Epidermal melanocyte (primary cell): Measurements from ENCODE around the gene ZNF664.

Experiments used
- DNase-seq: peaks from one replicate; pipeline ENCODE4 v3.0.0; 2011; ENCODE audit warnings: low spot score; ENCODE audit not compliant: insufficient read length

Gene ZNF664

DNA sequence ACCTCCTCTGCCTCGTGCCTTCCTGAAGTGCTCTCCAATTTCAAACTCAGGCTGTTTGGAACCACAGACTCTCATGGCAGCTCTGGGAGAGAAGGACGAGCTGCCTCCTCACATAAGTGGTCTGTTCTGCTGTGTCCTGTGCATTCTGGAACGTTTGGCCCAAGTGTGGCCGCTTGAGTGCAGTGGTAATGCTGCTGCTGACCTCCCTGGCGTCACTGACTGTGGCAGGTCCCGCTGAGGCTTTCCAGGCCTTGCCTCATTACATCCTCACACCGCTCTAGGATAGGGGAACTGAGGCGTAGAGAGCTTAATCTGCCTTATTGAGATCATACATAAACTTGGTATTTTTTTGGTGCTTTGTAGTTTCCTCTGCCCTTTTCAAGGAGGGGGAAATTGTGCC is 14.6 kb upstream of the ZNF664 start:
- DNase-seq, result no peak

DNA sequence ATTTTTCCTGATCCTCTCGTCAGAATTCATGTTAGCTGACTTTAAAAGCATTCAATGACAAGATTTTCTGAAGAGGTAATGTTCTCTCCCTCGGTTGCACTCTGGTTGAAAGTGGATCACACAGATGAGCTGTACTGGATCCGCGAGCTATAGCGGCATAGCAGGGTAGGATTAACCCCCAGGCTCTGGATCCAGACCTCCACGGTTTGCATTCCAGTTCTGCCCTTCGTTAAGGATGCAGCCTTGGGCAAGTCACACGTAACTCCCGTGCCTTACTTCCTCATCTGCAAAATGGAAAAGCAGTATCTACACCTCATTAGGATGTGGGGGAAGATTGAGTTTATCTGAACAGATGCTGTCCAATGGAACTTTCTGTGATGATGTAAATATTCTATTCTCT is 14.1 kb upstream of the ZNF664 start:
- DNase-seq, result no peak

GRCh38 chr12:123960029-123960735 is 12.8 kb upstream of the ZNF664 start:
- no peak for DNase-seq

DNA sequence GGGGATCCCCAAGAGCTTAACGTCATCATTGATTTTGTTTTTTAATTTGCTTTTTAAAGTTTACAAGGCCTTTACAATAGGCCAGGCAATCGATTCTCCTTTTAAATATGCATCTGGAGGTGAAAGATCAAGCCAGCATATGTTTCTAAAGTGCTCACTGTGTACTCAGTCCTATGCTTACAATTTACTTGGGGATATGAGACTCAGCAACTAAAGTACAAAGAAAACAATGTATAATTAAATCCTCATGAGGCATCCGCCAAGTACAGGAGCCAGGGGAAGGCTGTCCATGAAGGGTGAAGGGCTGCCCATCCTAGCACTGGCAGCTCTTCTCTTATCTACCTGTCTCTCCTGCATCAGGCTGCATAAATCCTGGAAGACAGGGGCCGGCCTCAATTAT is 12.2 kb upstream of the ZNF664 start:
- DNase-seq, result no peak

GRCh38 chr12:123961585-123962345 is 11.2 kb upstream of the ZNF664 start:
- no peak for DNase-seq

DNA sequence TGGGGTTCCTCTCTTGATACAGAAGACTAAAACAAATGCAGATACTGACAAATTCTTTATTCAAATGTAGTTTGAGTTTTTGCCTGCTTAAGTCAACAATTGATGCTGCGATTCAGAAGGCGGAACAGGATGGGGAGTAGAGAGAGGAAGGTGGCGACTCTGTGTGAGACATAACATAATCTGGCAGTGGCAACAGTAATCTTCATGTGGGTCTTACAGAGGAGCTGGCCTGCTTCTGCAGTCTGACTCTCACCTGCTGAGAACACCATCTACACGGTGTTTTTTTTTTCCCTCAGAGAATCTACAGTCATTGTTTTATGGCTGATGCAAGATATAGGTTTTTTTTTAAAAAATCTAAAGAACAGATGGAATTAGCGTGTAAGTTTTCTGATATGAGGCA is 10.5 kb upstream of the ZNF664 start:
- no peak for DNase-seq

DNA sequence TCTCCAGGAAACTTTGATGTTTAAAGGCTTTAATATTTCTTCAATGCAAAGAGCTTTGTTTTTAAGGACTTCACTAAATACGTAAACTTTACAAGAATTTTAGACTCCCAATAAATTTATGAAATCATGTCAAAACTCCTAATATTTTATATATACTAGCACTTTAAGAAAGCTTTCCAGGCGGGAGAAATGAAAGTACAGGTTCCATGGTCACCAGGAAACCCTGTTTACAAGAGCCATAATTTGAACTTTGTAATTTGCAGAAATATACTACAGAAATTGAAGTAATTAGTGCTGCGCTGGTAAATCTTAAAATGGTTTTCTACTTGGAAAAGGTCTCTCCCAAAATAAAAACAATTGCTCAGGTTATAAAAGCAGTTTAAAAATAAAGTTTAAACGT is 9.2 kb upstream of the ZNF664 start:
- no peak for DNase-seq

DNA sequence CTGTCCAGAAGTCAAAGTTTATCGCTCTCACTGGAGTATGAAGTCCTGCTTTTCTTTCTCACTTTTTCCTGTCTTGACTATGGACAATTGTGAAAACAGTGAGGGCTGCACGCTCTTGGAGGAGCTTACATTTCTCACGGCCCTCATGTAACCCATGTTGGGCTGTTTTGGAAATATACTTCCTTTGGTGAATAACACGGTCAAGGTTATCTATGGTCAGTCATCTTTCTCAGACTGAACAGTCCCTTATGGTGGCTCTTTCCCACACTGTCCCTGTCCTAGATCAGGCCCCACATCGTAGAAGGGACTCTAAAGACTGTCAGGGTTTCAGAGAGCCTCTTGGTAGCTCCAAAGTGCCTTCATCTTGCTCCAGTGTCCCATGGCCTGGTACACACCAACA is 7.6 kb upstream of the ZNF664 start:
- DNase-seq, result no peak

DNA sequence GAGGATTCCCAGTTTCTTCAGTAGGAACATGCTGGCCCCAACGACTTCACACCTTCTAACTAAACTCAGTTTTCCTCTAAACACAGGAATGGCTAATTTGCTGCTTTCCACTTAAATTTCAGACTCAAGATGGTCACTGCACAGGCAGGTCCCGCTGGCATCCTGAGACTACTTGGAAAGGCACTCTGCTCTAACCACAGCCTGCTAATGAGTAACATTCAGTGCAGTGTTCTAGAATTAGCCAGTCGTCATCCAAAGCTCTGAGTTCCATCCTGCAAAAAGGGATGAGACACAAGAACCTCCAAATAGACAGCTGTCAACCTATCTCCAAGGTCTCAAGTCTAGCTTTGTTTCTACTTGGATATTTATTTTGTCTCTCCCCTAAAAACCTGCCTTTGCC is 6.4 kb upstream of the ZNF664 start:
- no peak for DNase-seq

GRCh38 chr12:123967121-123967586 is 5.9 kb upstream of the ZNF664 start:
- no peak for DNase-seq

- DNase-seq, result no peak
Observed at GRCh38 chr12:123971449-123971769, 1.6 kb upstream of the ZNF664 start.

GRCh38 chr12:123971770-123972456 is 1.1 kb upstream of the ZNF664 start:
- no peak for DNase-seq

GRCh38 chr12:123973552-123974341 is 732 bp downstream of the ZNF664 start:
- no peak for DNase-seq

- DNase-seq, result no peak
Observed at GRCh38 chr12:123976227-123976826, 3.3 kb downstream of the ZNF664 start.

DNA sequence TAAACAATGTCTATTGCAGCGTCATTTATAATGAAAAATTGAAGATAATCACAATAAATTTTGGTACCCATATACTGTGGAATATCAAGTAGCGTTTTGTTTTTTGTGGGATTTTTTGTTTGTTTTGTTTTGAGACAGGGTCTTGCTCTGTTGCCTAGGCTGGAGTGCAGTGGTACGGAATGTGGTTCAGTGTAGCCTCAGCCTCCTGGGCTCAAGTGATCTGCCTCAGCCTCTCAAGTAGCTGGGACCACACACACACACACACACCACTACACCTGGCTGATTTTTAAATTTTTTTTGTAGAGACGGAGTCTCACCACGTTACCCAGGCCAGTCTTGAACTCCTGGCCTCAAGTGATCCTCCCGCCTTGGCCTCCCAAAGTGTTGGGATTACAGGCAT is 6.6 kb downstream of the ZNF664 start:
- no peak for DNase-seq

GRCh38 chr12:123982269-123982668 is 9.3 kb downstream of the ZNF664 start:
- no peak for DNase-seq

GRCh38 chr12:123983822-123984485 is 10.9 kb downstream of the ZNF664 start:
- DNase-seq, result no peak

DNA sequence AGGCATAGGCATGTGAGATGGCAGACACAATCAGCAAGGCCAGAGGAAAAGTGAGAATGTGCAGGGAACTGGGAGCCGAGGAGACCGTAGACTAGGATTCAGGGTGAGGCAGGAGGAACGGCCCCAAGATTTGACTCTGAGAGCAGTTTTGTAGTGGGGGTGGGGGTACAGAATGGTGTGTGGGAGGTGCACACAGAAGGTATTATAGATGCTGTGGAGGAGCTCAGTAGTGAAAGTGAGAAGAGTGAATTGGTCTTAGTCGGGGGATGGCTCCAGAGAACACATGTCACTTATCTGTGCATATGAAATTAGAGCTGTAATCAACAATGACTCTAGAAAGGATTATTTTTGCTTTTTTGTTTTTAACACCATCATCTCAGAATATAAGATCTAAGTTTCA is 11.9 kb downstream of the ZNF664 start:
- no peak for DNase-seq

DNA sequence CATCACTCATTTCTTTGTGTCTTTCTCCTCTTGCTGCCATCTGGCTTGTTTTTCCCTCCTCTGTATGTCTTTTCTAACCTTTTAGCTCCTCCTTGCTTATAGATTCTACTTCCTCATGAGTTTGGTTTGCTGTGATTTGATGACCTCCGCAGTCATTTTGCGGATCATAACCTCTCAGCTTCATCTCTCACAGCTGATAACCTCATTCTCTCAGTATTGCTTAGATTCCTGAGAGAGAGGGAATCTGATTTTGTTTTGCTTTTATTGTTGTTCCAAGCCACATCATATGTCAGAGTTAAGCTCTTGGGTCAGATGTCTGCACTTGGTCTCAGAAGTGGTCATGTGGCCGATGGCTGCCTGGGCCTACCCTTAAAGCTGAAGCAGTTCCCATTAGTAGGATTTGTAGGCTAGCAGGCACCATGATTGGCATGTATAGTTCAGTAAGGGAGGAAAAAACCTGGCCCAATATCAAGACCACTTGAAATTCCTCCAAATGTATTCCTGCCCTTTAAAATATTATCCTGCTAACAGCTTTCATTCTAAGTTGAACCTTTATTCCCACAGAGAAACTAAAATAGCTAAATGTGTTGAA is 13.5 kb downstream of the ZNF664 start:
- DNase-seq, result no peak

DNA sequence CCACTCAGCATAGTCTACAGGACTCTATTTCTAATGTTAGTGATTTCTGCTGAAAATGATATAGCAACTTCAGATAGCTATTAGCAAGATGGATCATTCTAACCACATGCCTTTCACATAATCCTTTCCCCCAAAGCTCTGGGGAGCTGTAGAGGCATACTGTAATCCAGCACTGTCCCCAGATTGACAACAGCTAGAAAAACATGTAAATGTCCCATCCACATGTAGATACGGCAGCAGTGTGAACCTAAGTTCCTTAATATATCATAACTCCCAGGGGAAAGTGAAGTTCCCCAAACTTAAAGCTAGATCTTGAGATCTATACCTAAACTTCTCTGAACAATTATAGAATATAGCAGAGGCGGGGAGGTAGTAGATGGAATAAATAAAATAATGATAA is 14.0 kb downstream of the ZNF664 start:
- DNase-seq, result no peak
